ENCODE results near the gene KRTAP16-1.

Gene KRTAP16-1

DNA sequence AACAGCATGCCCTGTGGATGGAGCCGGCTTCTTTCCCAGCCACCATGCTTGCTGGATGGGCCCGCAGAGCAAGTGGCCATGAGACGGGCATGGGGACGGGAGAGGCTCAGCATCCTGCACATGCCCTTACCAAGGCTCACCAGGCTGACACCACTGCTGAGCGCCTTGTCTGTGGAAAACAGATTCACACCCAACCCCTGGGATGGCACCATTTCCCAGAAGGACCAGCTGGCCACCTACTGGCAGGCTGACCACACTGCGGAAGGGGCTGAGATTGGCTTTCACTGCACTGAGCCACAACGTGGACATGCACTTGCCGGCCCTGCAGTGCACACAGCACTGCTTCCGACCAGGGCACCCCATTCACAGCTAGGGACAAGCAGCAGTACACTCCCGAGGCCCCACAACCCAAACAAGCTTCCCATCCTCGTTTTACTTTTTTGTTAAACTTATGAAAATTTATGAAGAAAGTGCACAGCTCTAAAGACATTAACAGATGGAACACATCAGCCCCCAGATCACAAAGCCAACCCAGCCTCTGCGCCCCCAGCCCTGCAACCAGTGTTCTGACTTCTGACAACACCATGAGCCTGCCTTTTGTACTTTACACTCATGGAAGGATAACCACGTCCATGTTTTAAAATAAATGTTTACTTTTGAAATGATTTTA is 20.3 kb upstream of the KRTAP16-1 start:
- Histone ChIP-seq H3K27me3 (ENCODE audit: insufficient read depth, low read length) (no peaks in the 10 kb centered on the region), H3K4me1 (ENCODE audit: insufficient read depth, low read length) (no peaks in the 10 kb centered on the region), H3K9ac (ENCODE audit: low read depth, low read length) (no peak overlapping the region), H3K36me3 (ENCODE audit: insufficient read depth, low read length) (no peaks in the 10 kb centered on the region), H3K27ac (ENCODE audit: low read depth, low read length) (no peak overlapping the region), H3K9me3 (ENCODE audit: insufficient read depth, low read depth, low read length) (no peaks in the 10 kb centered on the region), H3K4me3 (ENCODE audit: low read length) (no peak overlapping the region)
- 66% methylated on average over 11 of the region's 13 CpGs for WGBS

- 95% methylated on average over 7 of the region's 7 CpGs for WGBS
- H3K4me3 ChIP-seq (ENCODE audit: low read length), result no peak overlapping the region
- no peaks in the 10 kb centered on the region for H3K4me1 ChIP-seq (ENCODE audit: insufficient read depth, low read length)
- no peak overlapping the region for H3K27ac ChIP-seq (ENCODE audit: low read depth, low read length)
- no peak overlapping the region for H3K9ac ChIP-seq (ENCODE audit: low read depth, low read length)
- no peaks in the 10 kb centered on the region for H3K9me3 ChIP-seq (ENCODE audit: insufficient read depth, low read depth, low read length)
- H3K36me3 ChIP-seq (ENCODE audit: insufficient read depth, low read length), result no peaks in the 10 kb centered on the region
- H3K27me3 ChIP-seq (ENCODE audit: insufficient read depth, low read length), result no peaks in the 10 kb centered on the region
Measured at GRCh38 chr17:41328207-41328606, 19.1 kb upstream of the KRTAP16-1 start.

- WGBS, result 94% methylated on average over 8 of the region's 8 CpGs
- no peaks in the 10 kb centered on the region for H3K9me3 ChIP-seq (ENCODE audit: insufficient read depth, low read depth, low read length)
- no peaks in the 10 kb centered on the region for H3K4me1 ChIP-seq (ENCODE audit: insufficient read depth, low read length)
- no peak overlapping the region for H3K27ac ChIP-seq (ENCODE audit: low read depth, low read length)
- no peaks in the 10 kb centered on the region for H3K36me3 ChIP-seq (ENCODE audit: insufficient read depth, low read length)
- H3K9ac ChIP-seq (ENCODE audit: low read depth, low read length), result no peak overlapping the region
- H3K27me3 ChIP-seq (ENCODE audit: insufficient read depth, low read length), result no peaks in the 10 kb centered on the region
- no peak overlapping the region for H3K4me3 ChIP-seq (ENCODE audit: low read length)
Measured at GRCh38 chr17:41327411-41328120, 18.5 kb upstream of the KRTAP16-1 start.

DNA sequence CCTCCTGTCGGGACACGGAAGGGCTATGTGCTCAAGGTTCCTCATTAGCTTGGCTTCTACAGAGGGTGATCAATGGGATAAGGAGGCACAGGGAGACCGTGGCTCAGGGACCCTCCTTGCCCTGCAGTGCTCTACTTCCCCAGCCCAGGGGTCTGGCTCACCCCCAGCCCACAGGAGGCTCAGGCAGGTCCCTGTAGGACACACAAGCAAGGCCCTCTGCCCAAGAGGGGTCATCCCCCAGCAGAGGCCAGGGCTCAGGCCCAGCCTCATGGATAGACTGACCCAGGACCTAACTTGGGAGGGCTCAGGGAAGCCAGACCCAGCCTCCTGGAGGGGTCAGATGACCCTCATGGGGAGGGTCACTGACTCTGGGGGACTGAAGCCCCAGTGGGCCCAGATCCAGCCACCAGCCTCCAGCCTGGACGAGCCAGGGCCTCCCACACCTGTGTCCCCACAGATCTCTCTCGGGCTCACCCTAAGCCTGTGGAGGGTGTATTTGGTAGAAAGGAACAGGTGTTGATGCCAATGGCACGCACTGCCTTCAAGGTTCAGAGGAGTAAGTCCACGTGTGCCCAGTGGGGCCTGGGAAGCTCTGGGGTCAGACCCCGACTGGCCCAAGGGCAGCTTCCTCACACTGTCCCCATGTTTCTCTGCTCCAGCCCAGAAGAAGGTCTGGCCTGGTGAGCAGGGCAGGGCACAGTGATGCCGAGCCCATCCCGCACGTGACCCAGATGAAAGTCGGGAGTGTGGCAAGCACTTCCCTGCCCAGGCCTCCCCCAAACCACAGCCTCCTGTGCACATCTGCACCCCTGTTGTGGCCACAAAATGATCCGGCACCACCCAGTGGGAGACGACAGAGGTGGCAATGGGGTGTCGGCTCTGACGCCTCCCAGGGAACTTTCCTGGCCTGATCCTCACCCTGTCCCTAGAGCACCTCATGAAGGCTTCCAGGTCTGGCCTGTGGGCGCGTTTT is 17.4 kb upstream of the KRTAP16-1 start:
- Histone ChIP-seq H3K9ac (ENCODE audit: low read depth, low read length) (no peak overlapping the region), H3K27me3 (ENCODE audit: insufficient read depth, low read length) (no peaks in the 10 kb centered on the region), H3K4me1 (ENCODE audit: insufficient read depth, low read length) (no peaks in the 10 kb centered on the region), H3K4me3 (ENCODE audit: low read length) (no peak overlapping the region), H3K27ac (ENCODE audit: low read depth, low read length) (no peak overlapping the region), H3K9me3 (ENCODE audit: insufficient read depth, low read depth, low read length) (no peaks in the 10 kb centered on the region), H3K36me3 (ENCODE audit: insufficient read depth, low read length) (no peaks in the 10 kb centered on the region)
- 90% methylated on average over 18 of the region's 18 CpGs for WGBS

DNA sequence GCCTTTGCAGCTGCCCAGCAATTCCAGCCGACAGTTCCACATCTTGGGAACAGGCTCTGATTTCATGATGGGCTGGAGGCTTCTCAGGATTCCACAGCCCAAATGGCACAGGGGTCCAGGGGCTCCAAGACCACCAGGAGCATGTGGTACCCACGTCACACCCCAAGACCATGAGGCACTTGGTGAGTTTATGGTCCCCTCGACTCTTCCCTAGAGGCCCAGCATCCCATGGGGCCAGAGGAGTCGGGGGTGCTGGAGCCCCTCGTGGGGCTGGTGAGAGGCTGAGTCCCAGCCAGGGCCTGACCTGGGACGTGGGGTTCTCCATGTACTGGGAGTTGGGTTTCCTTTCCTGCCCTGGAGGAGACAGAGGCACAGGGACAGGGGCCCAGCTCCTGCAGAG is 16.5 kb upstream of the KRTAP16-1 start:
- WGBS, result 87% methylated on average over 6 of the region's 6 CpGs
- H3K27ac ChIP-seq (ENCODE audit: low read depth, low read length), result no peak overlapping the region
- no peaks in the 10 kb centered on the region for H3K9me3 ChIP-seq (ENCODE audit: insufficient read depth, low read depth, low read length)
- H3K36me3 ChIP-seq (ENCODE audit: insufficient read depth, low read length), result no peaks in the 10 kb centered on the region
- no peaks in the 10 kb centered on the region for H3K27me3 ChIP-seq (ENCODE audit: insufficient read depth, low read length)
- H3K9ac ChIP-seq (ENCODE audit: low read depth, low read length), result no peak overlapping the region
- no peak overlapping the region for H3K4me3 ChIP-seq (ENCODE audit: low read length)
- no peaks in the 10 kb centered on the region for H3K4me1 ChIP-seq (ENCODE audit: insufficient read depth, low read length)

DNA sequence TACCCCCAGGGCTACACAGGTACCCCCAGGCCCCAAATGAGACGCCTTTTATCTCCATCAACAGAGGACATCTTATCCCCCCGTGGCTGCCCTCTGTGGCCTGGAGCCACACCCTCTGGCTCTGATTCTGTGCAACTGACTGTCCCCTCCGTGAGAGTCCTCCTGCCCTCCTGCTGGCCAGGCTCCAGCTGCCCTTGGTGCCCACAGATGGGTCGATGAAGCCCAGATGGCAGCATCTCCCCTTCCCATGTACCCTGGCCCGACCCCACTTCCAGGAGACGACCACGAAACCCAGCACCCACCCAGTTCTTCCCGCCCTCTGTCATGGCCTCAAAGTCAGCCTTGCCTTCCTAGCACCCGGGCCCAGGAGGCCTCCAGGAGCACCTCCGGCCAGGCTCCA is 16.0 kb upstream of the KRTAP16-1 start:
- no peak overlapping the region for H3K27ac ChIP-seq (ENCODE audit: low read depth, low read length)
- WGBS, result 90% methylated on average over 10 of the region's 10 CpGs
- H3K36me3 ChIP-seq (ENCODE audit: insufficient read depth, low read length), result no peaks in the 10 kb centered on the region
- H3K9me3 ChIP-seq (ENCODE audit: insufficient read depth, low read depth, low read length), result no peaks in the 10 kb centered on the region
- H3K4me3 ChIP-seq (ENCODE audit: low read length), result no peak overlapping the region
- H3K27me3 ChIP-seq (ENCODE audit: insufficient read depth, low read length), result no peaks in the 10 kb centered on the region
- H3K9ac ChIP-seq (ENCODE audit: low read depth, low read length), result no peak overlapping the region
- no peaks in the 10 kb centered on the region for H3K4me1 ChIP-seq (ENCODE audit: insufficient read depth, low read length)

GRCh38 chr17:41324180-41325075 is 15.3 kb upstream of the KRTAP16-1 start:
- Histone ChIP-seq H3K9ac (ENCODE audit: low read depth, low read length) (no peak overlapping the region), H3K36me3 (ENCODE audit: insufficient read depth, low read length) (no peaks in the 10 kb centered on the region), H3K27ac (ENCODE audit: low read depth, low read length) (no peak overlapping the region), H3K4me3 (ENCODE audit: low read length) (no peak overlapping the region), H3K9me3 (ENCODE audit: insufficient read depth, low read depth, low read length) (peaks cover under 1% of the 10 kb centered on the region; the same call in 1 of the 2 replicates), H3K4me1 (ENCODE audit: insufficient read depth, low read length) (no peaks in the 10 kb centered on the region), H3K27me3 (ENCODE audit: insufficient read depth, low read length) (no peaks in the 10 kb centered on the region)
- WGBS, result 74% methylated on average over 16 of the region's 16 CpGs

GRCh38 chr17:41322903-41323895 is 14.1 kb upstream of the KRTAP16-1 start:
- Histone ChIP-seq H3K27me3 (ENCODE audit: insufficient read depth, low read length) (no peaks in the 10 kb centered on the region), H3K36me3 (ENCODE audit: insufficient read depth, low read length) (no peaks in the 10 kb centered on the region), H3K9me3 (ENCODE audit: insufficient read depth, low read depth, low read length) (peaks cover 3% of the 10 kb centered on the region; the same call in 1 of the 2 replicates), H3K4me3 (ENCODE audit: low read length) (no peak overlapping the region), H3K4me1 (ENCODE audit: insufficient read depth, low read length) (no peaks in the 10 kb centered on the region), H3K9ac (ENCODE audit: low read depth, low read length) (no peak overlapping the region), H3K27ac (ENCODE audit: low read depth, low read length) (no peak overlapping the region)
- WGBS, result 92% methylated on average over 11 of the region's 11 CpGs

DNA sequence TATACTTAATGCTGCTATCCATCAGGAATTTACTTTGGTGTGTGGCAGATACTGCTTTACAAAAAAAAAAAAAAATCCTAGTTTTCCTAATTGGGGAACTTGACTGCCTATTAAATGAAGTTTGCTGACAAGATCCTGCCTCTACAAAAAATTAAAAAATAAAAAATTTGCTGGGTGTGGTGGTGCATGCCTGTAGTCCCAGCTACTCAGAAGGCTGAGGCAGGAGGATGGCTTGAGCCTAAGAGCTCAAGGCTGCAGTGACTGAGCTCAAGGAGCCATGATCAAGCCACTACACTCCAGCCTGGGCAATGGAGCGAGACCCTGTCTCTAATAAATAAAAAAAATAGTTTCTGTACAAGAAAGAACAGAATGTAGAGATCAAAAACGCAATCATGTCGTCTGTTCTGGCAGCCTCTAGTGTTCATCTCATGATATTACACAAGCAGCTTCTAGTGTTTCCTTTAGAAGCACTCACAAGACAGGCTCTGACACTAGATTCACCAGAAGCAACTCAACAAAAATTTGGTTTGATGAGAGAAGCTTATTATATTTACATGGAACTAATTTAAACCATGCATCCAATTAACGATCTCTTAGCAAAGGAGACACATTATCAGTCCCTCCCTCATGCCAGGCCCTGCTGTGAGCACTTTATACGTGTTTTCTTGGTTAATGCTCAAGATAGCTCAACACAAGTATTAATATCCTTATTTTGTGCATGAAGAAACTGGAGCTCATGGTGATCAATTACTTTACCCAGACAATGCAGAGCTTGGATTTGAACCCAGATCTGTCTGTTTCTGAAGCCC is 13.2 kb upstream of the KRTAP16-1 start:
- H3K9ac ChIP-seq (ENCODE audit: low read depth, low read length), result no peak overlapping the region
- no peak overlapping the region for H3K27ac ChIP-seq (ENCODE audit: low read depth, low read length)
- no peaks in the 10 kb centered on the region for H3K27me3 ChIP-seq (ENCODE audit: insufficient read depth, low read length)
- no peaks in the 10 kb centered on the region for H3K36me3 ChIP-seq (ENCODE audit: insufficient read depth, low read length)
- H3K4me3 ChIP-seq (ENCODE audit: low read length), result no peak overlapping the region
- WGBS, result 52% methylated on average over 4 of the region's 5 CpGs
- no peaks in the 10 kb centered on the region for H3K4me1 ChIP-seq (ENCODE audit: insufficient read depth, low read length)
- H3K9me3 ChIP-seq (ENCODE audit: insufficient read depth, low read depth, low read length), result peaks cover 3% of the 10 kb centered on the region; the same call in 1 of the 2 replicates
